GM13976 (cell line): ENCODE data around the gene GRIA2.

Experiments used
- DNase-seq: peaks from one replicate; pipeline ENCODE4 v3.0.0; 2012; ENCODE audit warnings: low spot score
- CTCF ChIP-seq: IDR thresholded peaks from 2 replicates; pipeline ENCODE4 v1.5.1; 2012; ENCODE audit warnings: borderline replicate concordance, mild to moderate bottlenecking; ENCODE audit not compliant: insufficient read depth; ENCODE audit errors: extremely low read depth, missing control alignments, control extremely low read depth
- in situ Hi-C: fragments of 300-500 bp; cut with MboI; formaldehyde crosslinking; loops from one replicate; pipeline ENCODE4 v1.12.0; 2022; ENCODE audit warnings: low sequenced_read_pairs, mixed read lengths, inconsistent platforms; ENCODE audit not compliant: unreplicated experiment

The GRIA2 gene

GRCh38 chr4:157223456-157223855, 2.9 kb downstream of the GRIA2 start:
- TF ChIP-seq CTCF: no peak
- in situ Hi-C loops: loop anchor here (10.0 kb wide), 1 partner anchor 751 kb away; no protein-coding TSS in a partner anchor
- DNase-seq: no peak

GRCh38 chr4:157225096-157225495, 4.6 kb downstream of the GRIA2 start:
- DNase-seq: no peak

GRCh38 chr4:157226035-157226434, 5.5 kb downstream of the GRIA2 start:
- in situ Hi-C loops: loop anchor here (10.0 kb wide), 1 partner anchor 749 kb away; no protein-coding TSS in a partner anchor

More at GRCh38 chr4:157225096-157225495, 4.6 kb downstream of the GRIA2 start:
- in situ Hi-C loops: loop anchor here (10.0 kb wide), 1 partner anchor 750 kb away; no protein-coding TSS in a partner anchor
- TF ChIP-seq CTCF: no peak

GRCh38 chr4:157226601-157227000, 6.1 kb downstream of the GRIA2 start:
- no peak for TF ChIP-seq CTCF
- DNase-seq: no peak
- in situ Hi-C loops: loop anchor here (10.0 kb wide), 1 partner anchor 748 kb away; no protein-coding TSS in a partner anchor

More at GRCh38 chr4:157226035-157226434, 5.5 kb downstream of the GRIA2 start:
- TF ChIP-seq CTCF: no peak
- no peak for DNase-seq

GRCh38 chr4:157231525-157231924, 11.0 kb downstream of the GRIA2 start:
- no peak for TF ChIP-seq CTCF
- in situ Hi-C loops: no loop called here
- no peak for DNase-seq

GRCh38 chr4:157242871-157243270, 22.3 kb downstream of the GRIA2 start:
- in situ Hi-C loops: no loop called here
- TF ChIP-seq CTCF: no peak
- no peak for DNase-seq
